K562 (cell line): Measurements from ENCODE around the gene AGO4.

Experiments
- CREB5 ChIP-seq: fragments of 250-450 bp; sonication (Bioruptor Pico); IDR thresholded peaks from 2 replicates; pipeline ENCODE4 v1.5.0; 2020; ENCODE audit warnings: mild to moderate bottlenecking
- GABPB2 ChIP-seq: fragments of 250-450 bp; sonication (Bioruptor Pico); conservative IDR thresholded peaks from 2 replicates; pipeline ENCODE4 v1.5.1; 2021; ENCODE audit warnings: mild to moderate bottlenecking
- GTF2F1 ChIP-seq: IDR thresholded peaks from 2 replicates; pipeline ENCODE4 v1.6.1; 2011; ENCODE audit warnings: low read depth, low read length, improper control_type of control experiment
- TAL1 ChIP-seq: fragments of 450-650 bp; IDR thresholded peaks from 2 replicates; pipeline ENCODE4 v1.6.1; 2016; ENCODE audit warnings: mild to moderate bottlenecking
- USF2 ChIP-seq: sonication (generic); formaldehyde crosslinking; IDR thresholded peaks from 2 replicates; pipeline ENCODE4 v1.5.0; 2020; ENCODE audit warnings: missing genetic modification reagents

- no peak for TF ChIP-seq USF2
- TF ChIP-seq TAL1: peak; percentile 15; the same call in 1 of the 2 replicates
- no peak for TF ChIP-seq GABPB2
- TF ChIP-seq CREB5 (CRISPR knock-in tag): no peak
- TF ChIP-seq GTF2F1: no peak
Observed at GRCh38 chr1:35882586-35882944, 74.7 kb downstream of the AGO4 start.
